ENCODE data around the gene PBXIP1.

PBXIP1 gene

DNA sequence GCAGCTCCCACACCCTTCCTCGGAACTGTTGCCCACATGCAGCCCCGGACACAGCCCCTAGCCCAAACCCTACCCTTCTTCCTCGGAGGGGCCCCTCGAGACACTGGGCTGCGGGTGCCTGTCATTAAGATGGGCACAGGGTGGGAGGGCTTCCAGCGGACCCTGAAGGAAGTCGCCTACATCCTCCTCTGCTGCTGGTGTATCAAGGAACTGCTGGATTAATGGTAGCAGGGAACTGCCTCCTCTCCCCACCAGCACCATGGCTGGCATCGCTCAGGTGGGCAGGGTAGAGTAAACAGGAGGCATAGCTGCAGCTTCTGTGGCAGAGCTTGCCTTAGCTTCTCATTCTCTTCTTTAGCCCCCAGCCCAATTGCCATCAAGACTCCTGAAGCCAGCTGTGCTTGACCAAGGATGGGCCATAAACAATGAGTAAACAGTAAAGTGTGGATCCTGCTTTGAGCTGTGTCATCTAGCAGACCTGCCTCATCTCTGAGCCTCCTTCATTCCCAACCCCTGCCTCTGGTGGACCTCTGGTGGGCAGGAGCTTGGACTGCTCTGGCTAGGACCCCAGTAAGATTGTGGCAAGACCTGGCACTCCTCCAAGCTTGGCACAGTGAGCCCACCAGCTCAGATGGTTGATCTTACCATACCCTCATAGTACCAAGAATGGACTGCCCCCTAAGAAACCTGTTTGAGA lies 37.8 kb upstream of the PBXIP1 start, which contains the start of gene LENEP:
TSS of gene LENEP (plus strand) at position 15 of the 697 bp plus-strand sequence. CDS start at position 37, 22 bp downstream.
- Histone ChIP-seq H2AFZ (ENCODE audit: low read depth, low read length) (no peak within 1 kb of the TSS), H3K9me3 (ENCODE audit: insufficient read depth, low read length) (no peaks in the 10 kb centered on the region), H3K27ac (ENCODE audit: low read length) (no peak within 1 kb of the TSS), H3K9ac (ENCODE audit: low read length) (no peak within 1 kb of the TSS), H3K27me3 (ENCODE audit: low read depth, low read length) (no peaks in the 10 kb centered on the region), H3K4me1 (ENCODE audit: low read length) (peaks cover 22% of the 10 kb centered on the region), H4K20me1 (ENCODE audit: insufficient read depth, low read length) (no peaks in the 10 kb centered on the region), H3K79me2 (ENCODE audit: low read length) (no peaks in the 10 kb centered on the region), H3K36me3 (replicated peaks; ENCODE audit: low read depth, low read length) (peaks cover 13% of the 10 kb centered on the region), H3K4me2 (ENCODE audit: low read length) (no peak within 1 kb of the TSS), H3K4me3 (ENCODE audit: low read length) (no peak within 1 kb of the TSS)
- no peak for TF ChIP-seq EZH2phosphoT487 (IDR thresholded peaks at IDR 0.05; ENCODE audit: low read depth)
- TF ChIP-seq, protein P1, sequence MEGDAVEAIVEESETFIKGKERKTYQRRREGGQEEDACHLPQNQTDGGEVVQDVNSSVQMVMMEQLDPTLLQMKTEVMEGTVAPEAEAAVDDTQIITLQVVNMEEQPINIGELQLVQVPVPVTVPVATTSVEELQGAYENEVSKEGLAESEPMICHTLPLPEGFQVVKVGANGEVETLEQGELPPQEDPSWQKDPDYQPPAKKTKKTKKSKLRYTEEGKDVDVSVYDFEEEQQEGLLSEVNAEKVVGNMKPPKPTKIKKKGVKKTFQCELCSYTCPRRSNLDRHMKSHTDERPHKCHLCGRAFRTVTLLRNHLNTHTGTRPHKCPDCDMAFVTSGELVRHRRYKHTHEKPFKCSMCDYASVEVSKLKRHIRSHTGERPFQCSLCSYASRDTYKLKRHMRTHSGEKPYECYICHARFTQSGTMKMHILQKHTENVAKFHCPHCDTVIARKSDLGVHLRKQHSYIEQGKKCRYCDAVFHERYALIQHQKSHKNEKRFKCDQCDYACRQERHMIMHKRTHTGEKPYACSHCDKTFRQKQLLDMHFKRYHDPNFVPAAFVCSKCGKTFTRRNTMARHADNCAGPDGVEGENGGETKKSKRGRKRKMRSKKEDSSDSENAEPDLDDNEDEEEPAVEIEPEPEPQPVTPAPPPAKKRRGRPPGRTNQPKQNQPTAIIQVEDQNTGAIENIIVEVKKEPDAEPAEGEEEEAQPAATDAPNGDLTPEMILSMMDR (IDR thresholded peaks at IDR 0.05; ENCODE audit: low read depth, low read length), result no peak

GRCh38 chr1:154992721-154993571 lies 37.0 kb upstream of the PBXIP1 start:
- H3K4me1 ChIP-seq (ENCODE audit: low read length), result peaks cover 15% of the 10 kb centered on the region
- no peak overlapping the region for H3K4me3 ChIP-seq (ENCODE audit: low read length)
- H3K9ac ChIP-seq (ENCODE audit: low read length), result no peak overlapping the region
- H4K20me1 ChIP-seq (ENCODE audit: insufficient read depth, low read length), result no peaks in the 10 kb centered on the region
- TF ChIP-seq EZH2phosphoT487 (IDR thresholded peaks at IDR 0.05; ENCODE audit: low read depth), result no peak
- TF ChIP-seq, protein P1 (IDR thresholded peaks at IDR 0.05; ENCODE audit: low read depth, low read length), result peak; percentile 37
- no peak overlapping the region for H3K4me2 ChIP-seq (ENCODE audit: low read length)
- no peak overlapping the region for H2AFZ ChIP-seq (ENCODE audit: low read depth, low read length)
- H3K9me3 ChIP-seq (ENCODE audit: insufficient read depth, low read length), result no peaks in the 10 kb centered on the region
- no peaks in the 10 kb centered on the region for H3K27me3 ChIP-seq (ENCODE audit: low read depth, low read length)
- peaks cover 7% of the 10 kb centered on the region; the same call in 1 of the 2 replicates for H3K79me2 ChIP-seq (ENCODE audit: low read length)
- peaks cover 20% of the 10 kb centered on the region for H3K36me3 ChIP-seq (replicated peaks; ENCODE audit: low read depth, low read length)
- H3K27ac ChIP-seq (ENCODE audit: low read length), result no peak overlapping the region

GRCh38 chr1:154990276-154990675 lies 34.4 kb upstream of the PBXIP1 start:
- TF ChIP-seq, protein P1 (IDR thresholded peaks at IDR 0.05; ENCODE audit: low read depth, low read length), result no peak
- TF ChIP-seq EZH2phosphoT487 (IDR thresholded peaks at IDR 0.05; ENCODE audit: low read depth), result no peak
- no peak overlapping the region for H3K4me3 ChIP-seq (ENCODE audit: low read length)
- H3K9ac ChIP-seq (ENCODE audit: low read length), result no peak overlapping the region
- H3K27ac ChIP-seq (ENCODE audit: low read length), result no peak overlapping the region
- no peak overlapping the region for H3K4me2 ChIP-seq (ENCODE audit: low read length)
- no peaks in the 10 kb centered on the region for H3K9me3 ChIP-seq (ENCODE audit: insufficient read depth, low read length)
- no peaks in the 10 kb centered on the region for H3K4me1 ChIP-seq (ENCODE audit: low read length)
- no peaks in the 10 kb centered on the region for H4K20me1 ChIP-seq (ENCODE audit: insufficient read depth, low read length)
- H3K27me3 ChIP-seq (ENCODE audit: low read depth, low read length), result no peaks in the 10 kb centered on the region
- peaks cover 27% of the 10 kb centered on the region for H3K36me3 ChIP-seq (replicated peaks; ENCODE audit: low read depth, low read length)
- H3K79me2 ChIP-seq (ENCODE audit: low read length), result peaks cover 25% of the 10 kb centered on the region
- H2AFZ ChIP-seq (ENCODE audit: low read depth, low read length), result no peak overlapping the region

Measured in OCI-LY3 (cell line).